D721Med (cell line): ENCODE measurements around the gene CCDC63.

Source experiments
- DNase-seq: peaks from one replicate; pipeline ENCODE4 v3.0.0; 2011; ENCODE audit warnings: low spot score; ENCODE audit not compliant: insufficient read length
- FAIRE-seq: peaks from 2 replicates; lab custom pipeline; 2011; peaks lifted over from hg19 to GRCh38; lab: Jason Lieb, UNC
- TF ChIP-seq, protein P1 (sequence below): IDR thresholded peaks from 2 replicates; pipeline ENCODE4 v1.5.1; 2012; ENCODE audit warnings: mild to moderate bottlenecking, control low read depth; ENCODE audit not compliant: insufficient read depth; ENCODE audit errors: missing control alignments

CCDC63 gene

DNA sequence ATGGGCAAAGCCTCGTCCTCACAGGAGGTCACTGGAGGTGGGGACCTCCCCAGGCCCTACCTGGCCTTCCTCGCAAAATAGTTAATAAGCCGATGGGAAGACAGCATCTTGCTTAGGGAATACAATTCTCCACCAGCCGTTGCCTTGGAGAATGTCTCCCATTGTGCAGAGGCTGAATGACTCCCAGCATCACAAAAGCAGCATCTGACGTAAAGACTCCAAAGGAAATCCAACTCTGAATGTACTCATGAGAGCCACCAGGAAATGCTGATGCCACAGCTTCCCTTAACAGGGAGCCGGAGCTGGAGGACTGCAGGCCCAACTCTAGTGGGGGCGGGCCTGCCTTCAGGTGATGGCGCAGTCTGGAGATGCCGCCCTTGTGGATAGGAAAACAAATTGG, 15.5 kb downstream of the CCDC63 start:
- DNase-seq (no peak), FAIRE-seq (no peak)
- TF ChIP-seq, protein P1, sequence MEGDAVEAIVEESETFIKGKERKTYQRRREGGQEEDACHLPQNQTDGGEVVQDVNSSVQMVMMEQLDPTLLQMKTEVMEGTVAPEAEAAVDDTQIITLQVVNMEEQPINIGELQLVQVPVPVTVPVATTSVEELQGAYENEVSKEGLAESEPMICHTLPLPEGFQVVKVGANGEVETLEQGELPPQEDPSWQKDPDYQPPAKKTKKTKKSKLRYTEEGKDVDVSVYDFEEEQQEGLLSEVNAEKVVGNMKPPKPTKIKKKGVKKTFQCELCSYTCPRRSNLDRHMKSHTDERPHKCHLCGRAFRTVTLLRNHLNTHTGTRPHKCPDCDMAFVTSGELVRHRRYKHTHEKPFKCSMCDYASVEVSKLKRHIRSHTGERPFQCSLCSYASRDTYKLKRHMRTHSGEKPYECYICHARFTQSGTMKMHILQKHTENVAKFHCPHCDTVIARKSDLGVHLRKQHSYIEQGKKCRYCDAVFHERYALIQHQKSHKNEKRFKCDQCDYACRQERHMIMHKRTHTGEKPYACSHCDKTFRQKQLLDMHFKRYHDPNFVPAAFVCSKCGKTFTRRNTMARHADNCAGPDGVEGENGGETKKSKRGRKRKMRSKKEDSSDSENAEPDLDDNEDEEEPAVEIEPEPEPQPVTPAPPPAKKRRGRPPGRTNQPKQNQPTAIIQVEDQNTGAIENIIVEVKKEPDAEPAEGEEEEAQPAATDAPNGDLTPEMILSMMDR = no peak

DNA sequence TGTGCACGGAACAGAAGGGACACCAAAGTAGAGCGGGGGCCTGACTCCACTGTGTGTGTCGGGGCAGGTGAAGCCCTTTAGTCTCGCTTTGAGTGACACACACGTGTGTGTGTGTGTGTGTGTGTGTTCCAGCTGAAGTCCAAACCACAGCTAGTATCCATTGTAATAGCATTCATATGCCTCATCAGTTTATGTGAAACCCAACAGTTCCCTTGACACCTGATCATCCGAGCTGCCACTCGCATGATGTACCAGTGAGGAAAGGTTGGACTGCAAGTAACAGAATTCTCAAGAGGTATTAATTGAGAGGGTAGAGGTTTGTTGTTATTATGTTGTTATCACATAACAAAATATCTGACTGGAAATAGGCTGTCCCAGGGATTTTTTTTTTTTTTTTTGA, 16.4 kb downstream of the CCDC63 start:
- no peak for DNase-seq
- TF ChIP-seq, protein P1 = no peak
- no peak for FAIRE-seq

DNA sequence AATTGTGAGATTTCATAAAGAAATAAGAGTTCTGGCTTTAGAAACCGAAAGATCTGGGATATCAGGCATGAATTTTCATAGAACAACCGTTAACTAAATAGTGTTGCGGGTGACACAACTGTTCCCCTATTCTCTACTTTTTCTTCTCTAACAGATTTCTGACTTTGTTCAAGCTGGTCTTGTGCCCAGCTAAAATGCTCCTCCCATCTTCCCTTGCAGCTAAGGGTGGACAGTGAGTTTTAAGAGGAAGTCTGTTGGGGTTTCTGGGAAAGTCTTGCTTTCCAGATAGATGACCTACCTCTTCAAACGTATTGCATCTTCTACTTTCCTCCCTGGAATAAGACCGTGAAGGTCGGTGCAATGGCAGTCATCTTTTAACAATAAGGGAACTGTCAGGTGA, 18.7 kb downstream of the CCDC63 start:
- FAIRE-seq (no peak), DNase-seq (no peak)
- TF ChIP-seq, protein P1 = no peak

DNA sequence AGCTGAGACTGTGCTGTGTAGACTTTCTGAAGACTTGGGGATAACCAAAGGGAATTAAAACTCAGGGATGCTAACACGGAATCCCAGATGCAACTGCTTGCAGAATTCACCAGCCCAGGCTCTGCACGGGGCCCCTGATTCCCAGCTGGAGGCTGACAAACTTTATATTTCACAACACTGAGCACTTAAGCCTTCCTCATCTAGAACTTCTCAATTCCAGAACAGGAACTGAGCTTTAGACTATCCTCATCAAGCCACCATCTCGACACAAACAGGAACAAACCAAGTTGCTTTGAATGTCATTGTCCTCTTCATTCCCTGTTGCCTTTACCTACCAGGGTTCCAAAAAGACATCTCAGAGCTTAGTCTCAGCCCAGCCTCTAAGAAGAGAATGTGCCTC, 22.2 kb downstream of the CCDC63 start:
- TF ChIP-seq, protein P1 = no peak

DNA sequence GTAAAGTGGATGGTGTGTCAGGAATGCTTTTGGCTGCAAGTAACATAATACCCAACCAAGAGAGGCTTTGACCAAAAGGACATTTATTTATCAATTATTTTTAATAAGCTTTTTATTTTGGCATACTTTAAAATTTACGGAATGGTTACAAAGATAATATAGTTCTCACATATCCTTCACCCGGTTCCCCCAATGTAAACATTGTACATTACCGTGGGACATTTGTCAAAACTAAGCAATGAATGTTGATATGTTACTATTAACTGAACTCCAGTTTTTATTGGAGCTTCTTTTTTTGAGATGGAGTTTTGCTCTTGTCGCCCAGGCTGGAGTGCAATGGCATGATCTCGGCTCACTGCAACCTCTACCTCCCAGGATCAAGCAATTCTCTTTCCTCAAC, 23.0 kb downstream of the CCDC63 start:
- no peak for DNase-seq
- no peak for FAIRE-seq
- TF ChIP-seq, protein P1 = no peak

More for the DNA sequence above, 22.2 kb downstream of the CCDC63 start:
- FAIRE-seq (no peak), DNase-seq (no peak)

DNA sequence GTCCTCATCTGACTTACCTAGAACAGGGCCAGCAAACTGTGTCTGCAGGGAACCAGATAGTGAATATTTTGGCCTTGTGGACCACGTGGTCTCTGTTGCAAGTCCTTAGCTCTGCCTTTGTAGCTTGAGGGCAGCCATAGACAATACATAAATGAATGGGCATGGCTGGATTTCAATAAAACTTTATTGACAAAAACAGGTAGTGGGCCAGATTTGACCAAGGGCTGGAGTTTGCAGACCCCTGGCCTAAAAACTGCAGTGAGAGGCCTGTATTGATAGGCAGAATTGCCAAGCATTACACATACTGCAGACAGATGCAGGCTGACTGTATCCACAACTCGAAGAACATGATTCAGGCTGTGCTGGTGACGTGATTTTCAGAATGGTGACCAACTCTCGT, 25.3 kb downstream of the CCDC63 start:
- no peak for DNase-seq
- FAIRE-seq = no peak
- TF ChIP-seq, protein P1 = no peak

DNA sequence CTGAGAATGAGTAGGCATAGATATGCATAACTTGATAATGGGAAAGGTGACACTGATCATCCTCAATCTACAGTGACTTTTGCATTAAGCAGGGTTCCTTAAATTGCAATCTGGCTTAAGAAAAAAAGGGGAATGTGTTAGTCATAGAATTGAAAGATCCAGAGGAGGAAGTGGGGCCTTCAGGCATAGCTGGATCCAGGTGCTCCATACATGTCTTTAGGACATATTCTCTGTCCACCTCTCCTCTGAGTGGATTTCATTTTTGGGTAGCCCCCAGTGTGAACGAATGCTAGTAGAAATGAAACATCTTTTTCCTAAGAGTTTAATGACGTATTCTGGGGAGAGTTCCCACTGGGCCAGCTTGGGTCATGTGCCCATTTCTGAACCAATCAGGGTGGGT, 27.6 kb downstream of the CCDC63 start:
- TF ChIP-seq, protein P1 = no peak
- FAIRE-seq (no peak), DNase-seq (no peak)
